H1 (cell line): Measurements from ENCODE around the gene SPSB2. TPM values are rescaled to one million over a fixed set of nuclear protein-coding genes. Genes with fewer than 3 reads are reported as not detected.
A peak's percentile ranks its signal among the peaks of the same experiment; 100 is the strongest.

ENCODE experiments used
- BCL11A ChIP-seq, 2 experiments: IDR thresholded peaks; one replicate each; pipeline ENCODE4 v1.6.1; 2011; ENCODE audit warnings: low read depth in 2 of 2, low read length in 2 of 2, mild to moderate bottlenecking in 2 of 2
- CBX5 ChIP-seq: fragments of 300-800, 300-1000 bp; sonication (generic); IDR thresholded peaks from 2 replicates; pipeline ENCODE4 v1.7.1; 2016; ENCODE audit warnings: antibody characterized with exemption, low read length, low read depth
- CHD2 ChIP-seq: IDR thresholded peaks from 2 replicates; pipeline ENCODE4 v1.6.1; 2012; ENCODE audit warnings: low read length, improper control_type of control experiment
- CHD7 ChIP-seq: fragments of 300-600 bp; sonication (generic); IDR thresholded peaks from 2 replicates; pipeline ENCODE4 v1.7.1; 2012; ENCODE audit warnings: low read length, moderate library complexity, mild to moderate bottlenecking, inconsistent platforms; ENCODE audit not compliant: insufficient replicate concordance
- EZH2 ChIP-seq: fragments of 200-600 bp; sonication (generic); IDR thresholded peaks from 2 replicates; pipeline ENCODE4 v1.7.1; 2012; ENCODE audit warnings: low read depth, mild to moderate bottlenecking, moderate library complexity, low read length, inconsistent platforms; ENCODE audit not compliant: severe bottlenecking
- GTF2F1 ChIP-seq: IDR thresholded peaks from 2 replicates; pipeline ENCODE4 v1.6.1; 2012; ENCODE audit warnings: low read depth, low read length, improper control_type of control experiment, borderline replicate concordance
- PHF8 ChIP-seq: fragments of 200-600 bp; sonication (generic); conservative IDR thresholded peaks from 2 replicates; pipeline ENCODE4 v1.7.1; 2012; ENCODE audit warnings: low read depth, mild to moderate bottlenecking, inconsistent platforms, low read length, moderate library complexity
- POLR2AphosphoS5 ChIP-seq: IDR thresholded peaks from 2 replicates; pipeline ENCODE4 v1.6.1; 2011; ENCODE audit warnings: low read depth, low read length
- SIRT6 ChIP-seq: IDR thresholded peaks from one replicate; pipeline ENCODE4 v1.7.1; 2012; ENCODE audit warnings: low read length, inconsistent platforms
- SUZ12 ChIP-seq: fragments of 200-600 bp; sonication (generic); IDR thresholded peaks from 2 replicates; pipeline ENCODE4 v1.6.1; 2012; ENCODE audit warnings: mild to moderate bottlenecking, inconsistent platforms, low read length, moderate library complexity, mixed read lengths
- TCF12 ChIP-seq: IDR thresholded peaks from 2 replicates; pipeline ENCODE4 v1.6.1; 2011; ENCODE audit warnings: low read depth, mild to moderate bottlenecking, low read length
- polyA plus RNA-seq, 7 experiments: library from polyadenylated mRNA; depleted of rRNA in 3 of 7; stranded (reverse) in 5 of 7; unstranded in 2 of 7; fragments of >200 nt in 5 of 7; fragments of 200-250 nt in 2 of 7; gene quantifications; 1 replicate in 5 of 7; 2 replicates in 1 of 7; 4 replicates in 1 of 7; pipeline versions ENCODE4 v1.2.1 to v1.2.3, GENCODE V29; 2011 to 2013; ENCODE audit warnings: missing spikeins in 2 of 7, mixed read lengths in 2 of 7
- total RNA-seq: library from RNA; stranded (reverse); fragmentation: NEBNext Ultra II Directional; extraction: Animal tissue kit (Norgen Biotek cat#: 25700); gene quantifications from 2 replicates; pipeline ENCODE4 v1.2.1, GENCODE V29; 2021

The SPSB2 gene
- total and polyA plus RNA-seq, 2 of the 8 experiments (the other 6 are each of a cell fraction or from before 2014, with no cell fraction given) = 13.0 to 23.2 TPM

DNA sequence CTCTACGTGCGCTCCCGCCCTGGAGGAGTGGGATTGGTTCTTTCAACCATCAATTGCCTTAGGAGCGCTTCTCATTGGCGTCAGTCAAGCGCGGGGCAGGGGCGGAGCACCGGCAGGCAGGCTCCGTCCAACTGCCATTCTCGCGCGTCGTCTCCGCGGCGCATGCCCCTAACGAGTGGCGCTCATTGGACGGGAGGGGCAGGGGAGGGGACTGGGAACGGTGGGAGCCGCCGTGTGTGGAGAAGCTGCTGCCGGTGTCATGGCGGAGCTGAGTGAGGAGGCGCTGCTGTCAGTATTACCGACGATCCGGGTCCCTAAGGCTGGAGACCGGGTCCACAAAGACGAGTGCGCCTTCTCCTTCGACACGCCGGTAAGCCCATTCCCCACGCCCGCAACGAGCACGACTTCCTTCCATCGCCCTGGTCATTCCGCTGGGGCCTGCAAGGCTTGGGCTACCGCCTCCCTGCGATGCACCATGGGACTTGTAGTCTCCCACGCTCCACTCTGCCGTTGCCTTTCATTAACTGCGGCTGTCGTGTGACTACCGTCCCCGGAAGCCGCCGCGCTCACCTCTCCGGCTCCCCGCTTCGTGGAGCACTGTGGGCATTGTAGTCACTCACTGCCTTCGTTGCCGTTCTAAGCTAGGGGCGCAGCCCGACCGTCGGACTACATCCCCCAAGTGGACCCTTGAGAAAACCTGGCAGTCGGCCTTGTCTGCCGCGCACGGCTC, 21.0 kb downstream of the SPSB2 start, which contains the start of gene USP5 (continued):
- TF ChIP-seq CHD7 (no peak), SIRT6 (no peak), BCL11A (IDR thresholded peaks at IDR 0.05; ENCODE audit: low read depth in 2 of 2, low read length in 2 of 2) (no peak), CBX5 (no peak), PHF8 (peak; percentile 93), GTF2F1 (no peak), CHD2 (peak; percentile 86), EZH2 (no peak), SUZ12 (no peak), TCF12 (no peak), POLR2AphosphoS5 (peak; percentile 74; the same call in 1 of the 2 replicates)
